Lower leg skin (tissue), 3 donors: ENCODE data around the gene HINFP.

Experiments
- POLR2A ChIP-seq, 2 donors: fragments of 450-650 bp; IDR thresholded peaks; one replicate each; pipeline ENCODE4 v1.6.1; 2016 to 2017; ENCODE audit warnings: antibody characterized with exemption in 2 of 2, mild to moderate bottlenecking in 1 of 2, moderate library complexity in 1 of 2
- TF ChIP-seq, protein P1 (sequence below), 3 donors: fragments of 450-650 bp; IDR thresholded peaks; one replicate each; pipeline ENCODE4 v1.5.1; 2016; ENCODE audit warnings: antibody characterized with exemption in 3 of 3, mild to moderate bottlenecking in 3 of 3, moderate library complexity in 2 of 3

DNA sequence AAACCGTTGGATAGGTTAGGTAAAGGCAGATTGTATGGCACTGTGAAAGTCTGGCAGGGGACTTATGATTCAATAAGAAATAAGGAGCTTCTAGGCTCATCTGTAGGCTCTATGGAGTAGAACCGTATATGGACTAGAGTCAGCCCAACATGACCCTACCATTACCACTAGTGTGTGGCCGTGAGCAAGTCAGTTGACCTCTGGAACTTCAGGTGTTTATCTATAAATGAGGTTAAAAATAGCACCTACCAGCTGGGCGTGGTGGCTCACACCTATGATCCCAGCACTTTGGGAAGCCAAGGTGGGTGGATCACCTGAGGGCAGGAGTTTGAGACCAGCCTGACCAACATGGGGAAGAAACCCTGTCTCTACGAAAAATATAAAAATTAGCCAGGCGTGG is 4.4 kb downstream of the HINFP start:
- TF ChIP-seq, protein P1, sequence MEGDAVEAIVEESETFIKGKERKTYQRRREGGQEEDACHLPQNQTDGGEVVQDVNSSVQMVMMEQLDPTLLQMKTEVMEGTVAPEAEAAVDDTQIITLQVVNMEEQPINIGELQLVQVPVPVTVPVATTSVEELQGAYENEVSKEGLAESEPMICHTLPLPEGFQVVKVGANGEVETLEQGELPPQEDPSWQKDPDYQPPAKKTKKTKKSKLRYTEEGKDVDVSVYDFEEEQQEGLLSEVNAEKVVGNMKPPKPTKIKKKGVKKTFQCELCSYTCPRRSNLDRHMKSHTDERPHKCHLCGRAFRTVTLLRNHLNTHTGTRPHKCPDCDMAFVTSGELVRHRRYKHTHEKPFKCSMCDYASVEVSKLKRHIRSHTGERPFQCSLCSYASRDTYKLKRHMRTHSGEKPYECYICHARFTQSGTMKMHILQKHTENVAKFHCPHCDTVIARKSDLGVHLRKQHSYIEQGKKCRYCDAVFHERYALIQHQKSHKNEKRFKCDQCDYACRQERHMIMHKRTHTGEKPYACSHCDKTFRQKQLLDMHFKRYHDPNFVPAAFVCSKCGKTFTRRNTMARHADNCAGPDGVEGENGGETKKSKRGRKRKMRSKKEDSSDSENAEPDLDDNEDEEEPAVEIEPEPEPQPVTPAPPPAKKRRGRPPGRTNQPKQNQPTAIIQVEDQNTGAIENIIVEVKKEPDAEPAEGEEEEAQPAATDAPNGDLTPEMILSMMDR (IDR thresholded peaks at IDR 0.05): no peak
- no peak for TF ChIP-seq POLR2A (IDR thresholded peaks at IDR 0.05)
